Fibroblast of lung (primary cell): ENCODE data around the gene IL1A.

ENCODE experiments used
- EZH2 ChIP-seq: IDR thresholded peaks from 2 replicates; pipeline ENCODE4 v1.5.1; 2012; ENCODE audit warnings: low read length, control low read depth, mild to moderate bottlenecking; ENCODE audit errors: missing control alignments
- TF ChIP-seq, protein P1 (sequence below), 2 donors: IDR thresholded peaks in 1 of 2; conservative IDR thresholded peaks in 1 of 2; 1 replicate in 1 of 2; 2 replicates in 1 of 2; pipeline ENCODE4 v1.5.1; 2011 to 2012; ENCODE audit warnings: low read length in 2 of 2, control low read depth in 1 of 2, inconsistent platforms in 1 of 2, low read depth in 1 of 2, mild to moderate bottlenecking in 1 of 2

DNA sequence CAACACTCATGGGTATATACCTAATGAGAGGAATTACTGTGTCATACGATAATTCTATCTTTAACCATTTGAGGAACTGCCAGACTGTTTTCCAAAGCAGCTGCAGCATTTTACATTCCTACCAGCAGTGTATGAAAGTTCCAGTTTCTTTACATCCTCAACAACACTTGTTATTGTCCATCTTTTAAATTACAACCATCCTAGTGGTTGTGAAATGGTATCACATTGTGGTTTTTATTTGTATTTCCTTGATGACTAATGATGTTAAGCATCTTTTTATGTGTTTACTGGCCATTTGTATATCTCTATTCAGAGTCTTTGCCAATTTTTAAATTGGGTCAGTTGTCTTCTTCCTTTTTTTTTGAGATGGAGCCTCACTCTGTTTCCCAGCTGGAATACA is 15.9 kb downstream of the IL1A start:
- TF ChIP-seq, protein P1, sequence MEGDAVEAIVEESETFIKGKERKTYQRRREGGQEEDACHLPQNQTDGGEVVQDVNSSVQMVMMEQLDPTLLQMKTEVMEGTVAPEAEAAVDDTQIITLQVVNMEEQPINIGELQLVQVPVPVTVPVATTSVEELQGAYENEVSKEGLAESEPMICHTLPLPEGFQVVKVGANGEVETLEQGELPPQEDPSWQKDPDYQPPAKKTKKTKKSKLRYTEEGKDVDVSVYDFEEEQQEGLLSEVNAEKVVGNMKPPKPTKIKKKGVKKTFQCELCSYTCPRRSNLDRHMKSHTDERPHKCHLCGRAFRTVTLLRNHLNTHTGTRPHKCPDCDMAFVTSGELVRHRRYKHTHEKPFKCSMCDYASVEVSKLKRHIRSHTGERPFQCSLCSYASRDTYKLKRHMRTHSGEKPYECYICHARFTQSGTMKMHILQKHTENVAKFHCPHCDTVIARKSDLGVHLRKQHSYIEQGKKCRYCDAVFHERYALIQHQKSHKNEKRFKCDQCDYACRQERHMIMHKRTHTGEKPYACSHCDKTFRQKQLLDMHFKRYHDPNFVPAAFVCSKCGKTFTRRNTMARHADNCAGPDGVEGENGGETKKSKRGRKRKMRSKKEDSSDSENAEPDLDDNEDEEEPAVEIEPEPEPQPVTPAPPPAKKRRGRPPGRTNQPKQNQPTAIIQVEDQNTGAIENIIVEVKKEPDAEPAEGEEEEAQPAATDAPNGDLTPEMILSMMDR (conservative IDR thresholded peaks at IDR 0.05 in 1 of 2, IDR thresholded peaks at IDR 0.05 in 1 of 2; ENCODE audit: low read depth in 1 of 2, low read length in 2 of 2), result no peak
- no peak for TF ChIP-seq EZH2
